GM19238 (cell line): ENCODE results near the gene MYL6B.
A peak's percentile ranks its signal among the peaks of the same experiment; 100 is the strongest.
"Not testable (repeated sequence)": the region's sequence is repeated elsewhere in the genome, so short reads cannot be mapped to it uniquely, and the experiment has no call there.

Experiments used
- DNase-seq: peaks from one replicate; pipeline ENCODE4 v3.0.0; 2011; ENCODE audit warnings: low spot score; ENCODE audit not compliant: insufficient read length

The MYL6B gene

GRCh38 chr12:56165369-56165768, 13.0 kb downstream of the MYL6B start:
- DNase-seq = no peak

- DNase-seq = no peak
Measured at GRCh38 chr12:56169229-56169759, 16.9 kb downstream of the MYL6B start.

GRCh38 chr12:56172839-56173238, 20.5 kb downstream of the MYL6B start:
- no peak for DNase-seq

GRCh38 chr12:56178347-56178746, 26.0 kb downstream of the MYL6B start:
- no peak for DNase-seq

- DNase-seq = no peak
Measured at GRCh38 chr12:56186957-56187356, 34.6 kb downstream of the MYL6B start.

GRCh38 chr12:56188131-56188777, 35.9 kb downstream of the MYL6B start:
- DNase-seq = no peak

GRCh38 chr12:56188778-56189098, 36.4 kb downstream of the MYL6B start:
- no peak for DNase-seq

- peak; percentile 91 for DNase-seq
Measured at GRCh38 chr12:56189099-56189917, 36.9 kb downstream of the MYL6B start, which contains the start of gene SMARCC2. SMARCC2 (minus strand) TSS chr12:56189483; CDS start chr12:56189461, 22 bp downstream.

GRCh38 chr12:56189918-56190694, 37.7 kb downstream of the MYL6B start:
- DNase-seq = peak; percentile 65

GRCh38 chr12:56190695-56191155, 38.3 kb downstream of the MYL6B start:
- no peak for DNase-seq

- DNase-seq = no peak
Measured at GRCh38 chr12:56192582-56192981, 40.2 kb downstream of the MYL6B start.

GRCh38 chr12:56193025-56193578, 40.7 kb downstream of the MYL6B start:
- peak; percentile 45 for DNase-seq

GRCh38 chr12:56196818-56197550, 44.6 kb downstream of the MYL6B start:
- DNase-seq = not testable (repeated sequence)

GRCh38 chr12:56197921-56198635, 45.7 kb downstream of the MYL6B start:
- no peak for DNase-seq

GRCh38 chr12:56198836-56199235, 46.4 kb downstream of the MYL6B start:
- DNase-seq = no peak

- no peak for DNase-seq
Measured at GRCh38 chr12:56202366-56202765, 50.0 kb downstream of the MYL6B start.

GRCh38 chr12:56202838-56203237, 50.5 kb downstream of the MYL6B start:
- no peak for DNase-seq

- no peak for DNase-seq
Measured at GRCh38 chr12:56204275-56204674, 51.9 kb downstream of the MYL6B start.

- no peak for DNase-seq
Measured at GRCh38 chr12:56205445-56205844, 53.1 kb downstream of the MYL6B start.
